GM04504 (cell line): ENCODE data around the gene NAALADL2.

Experiments
- DNase-seq: peaks from one replicate; pipeline ENCODE4 v3.0.0-alpha.2; 2012; ENCODE audit warnings: low read depth

The NAALADL2 gene

DNA sequence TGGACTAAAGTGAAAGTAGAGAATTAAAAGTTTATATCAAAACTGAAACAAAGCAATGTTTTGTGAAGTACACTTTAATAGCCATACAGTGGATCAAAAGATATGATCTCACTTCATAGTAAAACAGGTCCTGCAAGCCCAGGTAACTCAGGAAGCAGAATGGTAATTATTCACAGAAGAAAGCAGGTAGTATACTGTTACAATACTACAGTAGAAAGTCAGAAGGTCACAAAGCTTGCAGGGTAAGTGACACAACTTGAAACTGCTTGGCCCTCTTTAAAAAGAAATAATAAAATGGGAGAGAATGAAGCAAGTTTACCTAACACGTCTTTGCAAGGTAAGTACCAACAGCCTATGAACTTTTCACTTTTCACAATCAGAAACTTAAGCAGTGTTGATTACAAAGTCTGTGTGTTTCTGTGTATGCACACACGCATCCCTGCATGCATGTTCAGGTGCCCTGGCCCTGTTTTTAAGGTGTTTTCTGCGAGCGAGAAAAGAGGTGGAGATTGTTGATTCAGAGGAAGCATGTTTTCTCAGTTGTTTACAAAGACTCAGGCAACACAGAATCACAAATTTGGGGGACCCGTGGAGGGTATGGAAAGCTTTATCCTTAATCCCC lies at the start of gene NAALADL2:
NAALADL2 (plus strand) TSS at position 221 of the 622 bp plus-strand sequence.
- DNase-seq = no peak

DNA sequence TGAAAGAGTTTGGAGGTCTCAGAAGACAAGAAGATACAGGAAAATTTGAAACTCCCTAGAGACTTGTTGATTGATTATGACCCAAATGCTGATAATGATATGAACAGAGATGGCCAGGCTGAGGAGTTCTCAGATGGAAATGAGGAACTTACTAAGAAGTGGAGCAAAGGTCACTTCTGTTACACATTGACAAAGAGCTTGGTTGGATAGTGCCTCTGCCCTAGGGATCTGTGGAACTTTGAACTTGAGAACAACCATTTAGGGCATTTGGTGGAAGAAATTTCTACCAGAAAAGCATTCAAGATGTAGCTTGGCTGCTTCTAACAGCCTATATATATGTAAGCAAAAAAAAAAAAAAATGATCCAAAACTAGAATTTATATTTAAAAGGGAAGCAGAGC lies 48.9 kb upstream of the NAALADL2 start:
- no peak for DNase-seq

DNA sequence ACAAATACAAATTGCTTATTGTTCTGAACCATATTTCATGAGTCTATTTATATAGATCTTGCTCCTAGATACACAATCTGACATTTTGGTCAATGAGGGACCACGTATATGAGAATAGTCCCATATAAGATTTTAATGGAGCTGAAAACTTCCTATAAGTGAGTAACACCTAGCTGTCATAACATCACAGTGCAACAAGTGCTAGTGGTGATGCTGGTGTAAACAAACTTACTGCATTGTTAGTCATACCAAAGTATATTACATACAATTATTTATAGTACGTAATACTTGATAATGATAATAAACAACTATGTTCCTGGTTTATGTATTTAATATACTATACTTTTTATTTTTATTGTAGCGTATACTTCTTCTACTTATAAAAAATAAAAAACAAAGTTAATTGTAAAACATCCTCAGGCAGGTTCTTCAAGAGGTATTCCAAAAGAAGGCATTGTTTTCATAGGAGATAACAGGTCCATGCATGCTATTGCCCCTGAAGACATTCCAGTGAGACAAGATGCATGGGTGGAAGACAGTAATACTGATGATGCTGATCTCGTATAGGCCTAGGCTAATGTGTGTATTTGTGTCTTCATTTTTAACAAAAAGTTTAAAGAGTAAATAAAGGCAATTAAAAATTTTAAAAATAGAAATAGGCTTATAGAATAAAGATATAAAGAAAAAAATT lies 46.8 kb upstream of the NAALADL2 start:
- no peak for DNase-seq

DNA sequence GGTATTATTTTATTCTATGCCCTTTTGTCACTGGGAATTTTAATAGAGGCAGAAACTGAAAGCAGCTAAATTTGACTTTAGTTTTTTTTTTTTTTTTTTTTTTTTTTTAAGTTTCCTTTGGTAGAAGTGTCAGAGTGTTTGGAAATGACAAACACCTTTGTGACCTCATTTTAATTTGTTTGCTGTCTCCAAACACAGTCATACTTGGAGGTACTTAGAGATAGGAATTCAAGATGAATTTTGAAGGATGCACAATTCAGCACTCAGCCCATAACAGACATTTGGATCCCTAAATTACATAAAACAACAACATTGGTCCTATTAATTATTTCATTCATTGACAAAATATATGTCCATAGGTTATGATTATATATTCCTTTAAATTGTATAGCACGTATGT lies 43.4 kb upstream of the NAALADL2 start:
- DNase-seq = no peak

DNA sequence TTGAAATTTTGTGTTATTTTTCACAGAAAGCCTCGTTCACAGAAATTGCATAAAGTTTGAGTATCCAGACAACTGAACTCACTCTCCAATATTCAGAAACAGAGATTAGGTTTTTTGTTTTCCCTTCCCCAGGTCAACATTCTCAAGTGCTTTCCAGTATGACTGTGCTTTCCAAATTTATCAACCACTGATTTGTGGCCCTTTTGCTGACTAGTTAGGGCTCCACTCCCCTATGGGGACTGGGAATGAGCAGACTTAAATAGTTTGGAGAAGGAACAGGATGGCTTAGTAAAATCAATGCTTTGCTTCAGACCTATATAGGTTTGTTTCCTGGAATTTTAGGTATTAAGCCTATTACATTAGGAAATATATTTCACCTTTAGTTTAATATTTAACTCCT lies 38.2 kb upstream of the NAALADL2 start:
- DNase-seq = no peak

DNA sequence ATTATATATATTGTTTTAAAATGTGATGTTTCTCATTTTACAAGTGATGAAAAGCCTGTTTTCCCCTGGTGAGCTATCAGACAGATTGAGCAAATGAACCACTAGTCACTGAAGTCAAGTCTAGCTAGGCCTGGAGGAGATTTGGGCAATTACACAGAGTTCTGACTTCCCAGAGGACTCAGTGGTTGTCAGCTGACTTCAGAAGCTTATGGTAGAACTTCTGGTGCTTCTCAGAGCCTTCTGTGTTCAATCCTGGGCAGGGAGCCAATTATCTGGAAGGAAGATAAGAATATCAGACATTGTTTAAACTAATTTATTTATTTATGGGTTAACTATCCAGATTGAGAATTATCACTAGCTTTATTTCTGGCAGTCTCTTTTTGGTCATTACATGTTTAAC lies 37.7 kb upstream of the NAALADL2 start:
- DNase-seq = no peak

DNA sequence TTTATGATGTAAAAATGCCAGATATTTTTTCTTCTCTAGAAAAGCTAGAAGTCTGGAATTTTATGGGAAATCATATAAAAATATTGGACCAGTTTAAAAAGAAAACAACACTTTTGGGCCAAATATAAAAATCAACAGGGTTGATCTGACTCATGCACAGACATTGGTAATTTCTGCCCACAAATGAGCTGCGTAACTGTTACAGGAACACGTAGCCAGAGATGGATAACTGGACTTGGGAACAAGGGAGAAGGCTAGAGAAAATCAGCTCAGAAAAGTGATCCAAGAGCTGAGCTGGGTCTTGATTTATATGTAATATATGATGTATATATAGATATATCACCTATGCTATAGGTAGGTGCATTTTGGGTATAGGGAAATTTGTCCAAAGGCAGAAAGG lies 36.8 kb upstream of the NAALADL2 start:
- DNase-seq = peak; percentile 8

DNA sequence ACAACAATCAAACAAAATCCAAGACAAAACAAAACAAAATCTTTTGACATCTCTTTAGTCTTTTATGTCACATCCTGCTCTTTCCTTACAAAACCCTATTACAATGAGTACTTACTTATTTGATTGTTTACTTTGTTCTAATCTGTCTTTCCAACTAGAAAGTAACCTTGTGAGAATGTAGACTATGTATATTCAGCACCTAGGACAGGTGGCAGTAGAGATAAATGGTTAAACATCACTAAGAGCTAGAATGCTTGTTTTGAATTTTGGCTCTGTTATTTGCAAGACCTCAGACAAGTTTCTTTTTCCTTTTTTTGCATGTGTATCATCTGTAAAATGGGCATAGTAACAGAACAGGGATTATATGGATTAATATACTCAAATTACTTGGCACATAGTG lies 33.1 kb upstream of the NAALADL2 start:
- no peak for DNase-seq

DNA sequence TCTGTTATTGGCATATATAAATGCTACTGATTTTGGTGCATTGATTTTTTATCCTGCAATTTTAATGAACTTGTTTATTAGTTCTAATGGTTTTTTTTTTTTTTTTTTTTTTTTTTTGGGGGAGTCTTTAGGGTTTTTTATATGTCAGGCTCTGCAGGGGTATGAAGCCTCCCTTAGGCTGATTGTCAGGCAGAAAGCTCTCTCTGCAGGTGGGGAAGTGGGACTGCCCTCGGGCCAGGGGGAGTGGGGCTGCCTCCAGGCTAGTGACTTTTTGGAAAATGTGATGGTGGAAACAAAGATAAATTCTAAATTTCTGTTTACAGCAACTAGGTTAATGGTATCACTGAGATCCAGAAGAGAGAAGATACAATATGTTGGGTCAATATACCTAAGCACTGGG lies 14.4 kb upstream of the NAALADL2 start:
- no peak for DNase-seq

DNA sequence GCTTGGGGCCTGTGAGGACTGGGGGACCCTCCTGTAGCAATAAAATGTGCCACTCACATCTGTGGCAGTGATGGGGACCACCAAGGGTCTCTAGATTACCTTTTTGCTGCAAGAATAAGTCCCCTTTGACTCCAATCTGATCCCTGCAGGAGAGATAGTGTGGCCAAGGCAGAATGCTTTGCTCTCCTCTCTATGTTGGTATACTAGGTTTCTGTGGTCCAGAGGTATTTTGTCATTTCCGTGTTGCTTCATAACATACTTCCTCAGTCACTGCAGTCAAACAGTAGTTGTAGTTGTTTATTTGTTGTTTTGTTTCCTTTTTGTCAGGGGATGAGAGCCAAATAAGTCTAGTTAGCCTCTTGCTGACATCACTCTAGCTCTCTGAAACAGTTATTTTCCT lies 13.1 kb upstream of the NAALADL2 start:
- DNase-seq = no peak

DNA sequence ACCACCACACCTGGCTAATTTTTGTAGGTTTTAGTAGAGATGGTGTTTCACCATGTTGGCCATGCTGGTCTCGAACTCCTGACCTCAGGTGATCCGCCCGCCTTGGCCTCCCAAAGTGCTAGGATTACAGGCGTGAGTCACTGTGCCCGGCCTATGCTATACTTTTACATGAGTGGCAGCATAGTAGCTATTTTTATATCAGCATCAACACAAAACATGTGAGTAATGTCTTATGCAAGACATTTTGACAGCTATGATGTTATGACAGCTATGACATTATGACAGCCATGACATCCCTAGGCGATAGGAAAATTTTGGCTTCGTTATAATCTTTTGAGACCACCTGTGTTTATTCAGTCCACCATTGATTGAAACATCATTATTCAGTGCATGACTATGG lies 4.1 kb upstream of the NAALADL2 start:
- no peak for DNase-seq

DNA sequence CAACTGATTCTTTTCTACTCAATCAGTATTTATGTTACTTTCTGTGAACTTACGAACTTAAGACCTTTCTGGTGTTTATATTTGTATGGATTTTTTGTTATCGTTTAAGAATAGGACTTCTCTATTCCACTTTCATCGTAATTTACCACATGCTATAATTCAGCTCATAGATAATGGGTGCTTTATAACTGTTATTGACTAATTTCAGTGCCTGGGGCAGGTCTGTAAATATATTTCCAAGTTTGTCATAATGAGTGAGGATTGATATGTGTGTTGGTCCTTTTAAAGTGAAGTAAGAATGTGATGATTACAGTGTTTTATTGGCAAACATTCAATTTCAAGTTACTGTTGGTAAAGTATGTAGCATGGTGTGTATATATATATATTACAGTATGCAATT lies 1.8 kb upstream of the NAALADL2 start:
- DNase-seq = no peak

DNA sequence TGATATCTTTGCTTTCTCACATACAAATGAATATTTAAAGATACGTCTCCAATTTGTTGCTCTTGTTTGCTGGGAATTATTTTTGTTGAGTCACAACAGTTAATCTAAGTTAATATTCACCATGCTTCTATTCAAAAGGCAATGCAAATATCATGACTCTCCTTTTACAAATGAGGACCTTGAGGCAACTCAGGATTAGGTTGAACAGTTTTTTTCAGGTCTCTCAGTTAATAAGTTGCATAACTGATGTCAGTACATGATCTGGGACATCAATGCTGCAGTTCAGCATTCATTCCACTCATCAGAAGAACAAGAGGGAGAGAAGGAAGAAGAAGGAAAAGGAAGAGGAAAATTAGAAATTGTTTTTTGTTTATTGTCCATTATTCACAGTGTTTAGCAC lies 781 bp upstream of the NAALADL2 start:
- DNase-seq = no peak

DNA sequence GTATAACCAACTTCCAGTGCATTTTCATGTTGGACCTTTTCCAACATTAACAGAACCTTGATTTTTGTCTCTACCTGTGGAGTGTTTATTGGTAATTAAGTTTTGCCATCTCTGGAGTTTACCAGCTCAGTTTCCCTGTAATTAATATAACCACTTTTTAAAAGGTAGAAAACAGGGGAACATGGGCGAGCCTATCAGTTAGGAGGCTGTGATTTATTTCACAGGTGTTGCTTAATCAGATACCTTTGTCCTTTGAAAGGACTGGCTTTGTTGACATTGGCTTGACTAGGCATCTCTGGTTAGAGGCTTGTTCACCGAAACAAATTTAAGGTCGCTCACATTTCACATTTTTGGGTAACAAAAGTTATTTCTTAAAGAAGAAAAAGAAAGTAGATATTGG lies 622 bp downstream of the NAALADL2 start:
- DNase-seq = no peak

DNA sequence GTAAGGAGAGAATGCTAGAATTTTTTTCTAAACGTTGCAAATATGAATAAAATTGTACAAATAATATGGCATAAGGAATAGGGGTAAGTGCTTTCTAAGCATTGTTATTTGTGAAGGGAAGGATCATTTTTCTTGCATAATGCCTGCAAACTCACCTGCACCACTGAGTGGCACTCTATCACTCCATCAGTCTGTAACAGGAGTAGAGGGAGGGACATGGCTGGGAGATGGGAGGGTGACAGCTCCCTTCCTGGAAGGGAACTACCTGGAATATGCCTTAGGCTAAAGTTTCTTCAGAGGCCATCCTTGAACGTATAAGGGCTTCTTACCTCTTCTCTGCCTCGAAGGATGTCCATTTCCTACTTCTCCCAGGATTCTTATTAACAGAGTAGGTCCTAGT lies 3.0 kb downstream of the NAALADL2 start:
- no peak for DNase-seq

DNA sequence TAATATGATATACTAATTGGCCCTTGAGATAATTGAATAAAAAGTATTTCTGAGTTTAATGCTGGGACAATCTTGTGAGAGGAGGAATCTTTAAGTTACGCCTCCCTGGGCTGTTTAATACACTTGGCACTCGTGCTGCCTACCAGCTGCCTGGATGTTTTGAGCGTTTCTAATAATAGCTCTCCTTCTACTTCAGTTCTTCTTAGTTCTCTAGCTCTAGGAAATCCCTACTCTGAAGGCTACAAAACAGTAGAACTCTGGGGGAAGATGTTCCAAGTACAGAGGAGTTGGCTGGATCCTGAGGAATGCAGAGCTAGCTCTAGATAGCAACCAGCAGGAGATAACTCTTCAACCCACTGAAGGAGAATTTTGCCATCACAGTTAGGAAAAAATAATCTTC lies 3.5 kb downstream of the NAALADL2 start:
- no peak for DNase-seq

DNA sequence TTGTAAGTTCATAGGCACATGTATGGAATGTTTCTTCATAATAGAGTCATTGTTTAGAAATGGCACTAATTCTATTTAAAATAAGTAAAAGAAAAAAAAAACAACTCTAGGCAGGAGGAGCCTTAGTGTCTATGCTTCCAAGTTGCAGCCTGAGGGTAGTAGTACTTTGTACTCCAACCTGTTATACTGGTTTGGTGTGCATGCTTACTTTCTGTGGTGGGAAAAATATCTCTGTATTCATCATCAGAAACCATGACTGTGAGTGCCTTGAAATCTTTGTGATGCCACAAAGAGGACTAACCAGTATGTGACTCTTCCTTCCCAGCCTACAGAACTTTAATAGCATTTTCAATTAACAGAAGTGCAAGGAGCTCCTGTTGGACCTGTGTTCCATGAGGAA lies 4.4 kb downstream of the NAALADL2 start:
- DNase-seq = no peak

DNA sequence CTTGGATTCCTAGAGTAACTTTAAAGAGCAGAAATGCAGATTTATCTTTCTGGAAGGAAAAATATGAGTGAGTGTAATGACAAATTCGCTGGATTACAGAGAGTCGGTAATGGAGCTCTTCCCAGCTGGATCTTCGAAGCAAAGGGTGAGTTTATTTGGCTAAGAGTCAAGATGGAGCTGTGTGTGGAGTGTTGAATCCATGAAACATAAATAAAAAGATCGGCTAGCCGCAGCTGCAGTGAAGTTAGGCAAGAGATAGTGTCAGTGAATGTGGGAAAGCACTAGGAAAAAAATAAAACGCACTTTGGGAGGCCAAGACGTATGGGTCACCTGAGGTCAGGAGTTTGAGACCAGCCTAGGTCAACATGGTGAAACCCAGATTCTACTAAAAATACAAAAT lies 10.3 kb downstream of the NAALADL2 start:
- no peak for DNase-seq

DNA sequence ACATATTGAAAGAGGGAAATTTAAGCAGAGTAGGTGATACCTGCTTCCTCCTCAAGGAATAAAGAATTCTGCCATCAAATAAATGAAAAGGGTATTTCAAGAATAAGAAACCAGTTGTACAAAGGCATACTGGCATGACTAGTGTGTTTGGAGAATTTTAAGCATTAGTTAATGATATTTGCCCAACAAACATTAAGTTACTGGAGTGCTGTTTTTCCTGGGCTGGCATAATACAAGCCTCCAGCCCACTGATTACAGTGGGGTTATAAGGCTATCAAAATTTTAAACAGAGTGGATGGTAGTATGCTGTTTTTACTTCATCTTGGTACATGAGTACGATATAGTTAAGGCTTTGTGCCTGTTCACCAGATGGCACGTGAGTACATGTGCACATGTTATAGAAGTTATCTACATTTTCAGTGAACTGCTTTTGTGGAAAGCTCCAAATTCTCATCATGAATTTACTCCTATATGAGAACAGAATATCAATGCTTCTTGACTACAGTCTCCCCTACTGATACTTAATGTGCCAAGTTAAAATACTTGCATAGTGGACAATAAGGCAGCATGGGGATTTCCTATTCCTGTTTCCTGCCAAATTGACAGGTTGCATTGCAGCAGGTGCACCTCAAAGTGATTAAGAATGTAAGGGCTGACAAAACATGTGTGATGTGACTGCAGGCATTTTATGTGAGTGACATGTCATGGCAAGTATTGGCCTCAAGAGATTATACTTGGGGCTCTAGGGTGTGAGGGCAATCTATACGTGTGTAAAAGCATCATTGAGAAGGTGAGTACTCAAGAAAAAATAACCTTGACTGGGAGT lies 14.9 kb downstream of the NAALADL2 start:
- no peak for DNase-seq

DNA sequence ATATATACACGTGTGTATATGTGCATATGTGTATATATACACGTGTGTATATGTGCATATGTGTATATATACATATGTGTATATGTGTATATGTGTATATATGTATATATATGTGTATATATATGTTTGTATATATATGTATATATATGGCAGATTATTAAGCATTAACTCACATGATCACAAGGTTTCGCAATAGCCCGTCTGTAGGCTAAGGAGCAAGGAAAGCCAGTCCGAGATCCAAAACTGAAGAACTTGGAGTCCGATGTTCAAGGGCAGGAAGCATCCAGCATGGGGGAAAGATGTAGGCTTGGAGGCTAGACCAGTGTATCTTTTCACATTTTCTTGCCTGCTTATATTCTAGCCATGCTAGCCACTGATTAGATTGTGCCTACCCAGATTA lies 23.7 kb downstream of the NAALADL2 start:
- DNase-seq = no peak

DNA sequence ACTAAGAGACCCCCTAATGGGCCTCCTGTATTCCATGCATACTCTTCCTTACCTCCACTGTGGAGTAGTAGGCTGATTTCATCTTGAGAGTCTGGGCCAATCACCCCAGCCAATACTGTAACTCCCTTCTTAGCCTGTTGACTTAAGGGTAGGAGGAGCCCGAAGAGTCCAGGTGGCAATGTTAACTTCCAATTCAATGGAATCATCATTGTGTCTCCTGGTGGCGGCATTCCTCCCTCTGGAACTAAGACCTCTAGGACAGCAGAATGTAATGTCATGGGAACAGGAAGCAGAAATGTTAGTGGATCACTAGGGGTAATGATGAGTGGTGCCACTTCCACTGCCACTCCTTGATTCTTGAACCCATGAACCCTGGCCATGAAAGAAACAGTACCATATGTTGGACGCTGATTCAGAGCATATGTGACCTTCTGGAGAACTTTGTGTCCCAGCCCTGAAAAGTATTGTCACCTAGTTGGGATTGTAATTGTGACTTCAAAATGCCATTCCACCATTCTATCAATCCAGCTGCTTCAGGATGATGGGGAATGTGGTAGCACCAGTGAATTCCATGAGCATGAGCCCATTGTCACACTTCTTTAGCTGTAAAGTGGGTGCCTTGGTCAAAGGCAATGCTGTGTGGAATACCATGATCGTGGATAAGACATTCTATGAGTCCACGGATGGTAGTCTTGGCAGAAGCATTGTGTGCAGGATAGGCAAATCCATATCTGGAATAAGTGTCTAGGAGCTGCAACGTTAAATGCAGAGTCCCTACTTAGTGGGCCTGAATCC lies 24.9 kb downstream of the NAALADL2 start:
- no peak for DNase-seq

DNA sequence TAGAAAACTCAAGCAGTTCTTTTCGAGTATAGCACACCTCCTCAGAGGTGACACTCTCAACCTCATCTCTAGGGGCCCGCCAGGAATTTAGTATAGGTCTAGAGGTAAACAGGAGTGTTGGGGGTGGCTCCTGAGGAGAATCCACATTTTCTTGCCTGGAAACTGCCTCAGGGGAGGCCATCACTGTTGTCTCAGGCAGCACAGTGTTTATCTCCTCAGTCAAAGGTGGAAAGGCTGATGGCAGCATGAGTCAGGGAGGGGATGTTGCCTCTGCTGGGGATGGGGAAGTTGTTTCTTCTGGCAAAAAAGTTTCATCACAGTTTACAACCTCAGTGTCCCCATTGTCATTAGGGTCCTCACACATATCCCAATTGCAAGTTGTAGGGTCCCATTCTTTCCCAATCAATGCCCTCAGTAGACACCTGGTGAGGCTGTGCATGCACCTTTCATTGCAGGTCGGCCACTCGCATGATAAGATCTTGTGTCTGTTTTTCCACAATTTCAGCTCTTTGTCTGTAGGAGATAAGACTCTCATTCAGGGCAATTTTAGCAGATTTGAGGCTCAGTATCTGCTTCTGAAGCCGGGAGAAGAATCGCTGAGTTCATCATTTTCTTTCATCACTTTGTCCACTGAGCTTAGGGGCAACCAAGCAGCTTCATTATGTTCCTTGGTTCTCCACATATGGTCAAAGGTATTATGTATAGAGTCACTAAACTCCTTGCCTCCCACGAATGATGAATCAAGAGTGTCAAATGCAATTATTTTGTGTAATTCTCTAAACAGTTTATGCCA lies 25.8 kb downstream of the NAALADL2 start:
- no peak for DNase-seq
